GM12864 (cell line): ENCODE data around the gene MIA3.

Experiments
- DNase-seq: peaks from one replicate; pipeline ENCODE4 v3.0.0-alpha.2; 2011; ENCODE audit warnings: low read depth
- H3K4me3 ChIP-seq: 2 replicates; pipeline ENCODE4 v1.5.1; 2011; ENCODE audit warnings: mild to moderate bottlenecking, low read depth, low read length, control low read depth
- TF ChIP-seq, protein P1 (sequence below): IDR thresholded peaks from 2 replicates; pipeline ENCODE4 v1.5.1; 2011; ENCODE audit warnings: low read depth, mild to moderate bottlenecking, moderate library complexity, low read length, control low read depth, inconsistent platforms; ENCODE audit errors: missing control alignments

The MIA3 gene

DNA sequence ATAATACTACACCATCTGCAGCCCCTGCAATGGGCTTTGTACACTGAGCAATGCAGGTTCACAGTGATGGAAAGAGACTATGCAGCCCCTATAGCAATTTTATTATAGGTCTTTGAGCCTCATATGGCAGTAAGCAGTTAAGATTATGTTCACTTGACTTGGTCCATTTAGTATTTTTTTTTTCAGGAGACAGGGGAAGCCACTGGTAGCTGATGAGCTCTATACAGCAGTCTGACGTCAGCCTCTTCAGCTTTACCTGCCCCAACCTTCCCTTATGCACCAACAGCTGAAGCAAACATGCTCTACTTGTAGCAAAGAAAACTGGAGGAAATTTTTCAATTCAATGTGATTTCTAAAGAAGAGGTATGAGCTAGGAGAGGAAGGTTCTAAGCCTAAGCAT, 62.2 kb downstream of the MIA3 start:
- no peak overlapping the region for H3K4me3 ChIP-seq
- TF ChIP-seq, protein P1, sequence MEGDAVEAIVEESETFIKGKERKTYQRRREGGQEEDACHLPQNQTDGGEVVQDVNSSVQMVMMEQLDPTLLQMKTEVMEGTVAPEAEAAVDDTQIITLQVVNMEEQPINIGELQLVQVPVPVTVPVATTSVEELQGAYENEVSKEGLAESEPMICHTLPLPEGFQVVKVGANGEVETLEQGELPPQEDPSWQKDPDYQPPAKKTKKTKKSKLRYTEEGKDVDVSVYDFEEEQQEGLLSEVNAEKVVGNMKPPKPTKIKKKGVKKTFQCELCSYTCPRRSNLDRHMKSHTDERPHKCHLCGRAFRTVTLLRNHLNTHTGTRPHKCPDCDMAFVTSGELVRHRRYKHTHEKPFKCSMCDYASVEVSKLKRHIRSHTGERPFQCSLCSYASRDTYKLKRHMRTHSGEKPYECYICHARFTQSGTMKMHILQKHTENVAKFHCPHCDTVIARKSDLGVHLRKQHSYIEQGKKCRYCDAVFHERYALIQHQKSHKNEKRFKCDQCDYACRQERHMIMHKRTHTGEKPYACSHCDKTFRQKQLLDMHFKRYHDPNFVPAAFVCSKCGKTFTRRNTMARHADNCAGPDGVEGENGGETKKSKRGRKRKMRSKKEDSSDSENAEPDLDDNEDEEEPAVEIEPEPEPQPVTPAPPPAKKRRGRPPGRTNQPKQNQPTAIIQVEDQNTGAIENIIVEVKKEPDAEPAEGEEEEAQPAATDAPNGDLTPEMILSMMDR: no peak
- no peak for DNase-seq

DNA sequence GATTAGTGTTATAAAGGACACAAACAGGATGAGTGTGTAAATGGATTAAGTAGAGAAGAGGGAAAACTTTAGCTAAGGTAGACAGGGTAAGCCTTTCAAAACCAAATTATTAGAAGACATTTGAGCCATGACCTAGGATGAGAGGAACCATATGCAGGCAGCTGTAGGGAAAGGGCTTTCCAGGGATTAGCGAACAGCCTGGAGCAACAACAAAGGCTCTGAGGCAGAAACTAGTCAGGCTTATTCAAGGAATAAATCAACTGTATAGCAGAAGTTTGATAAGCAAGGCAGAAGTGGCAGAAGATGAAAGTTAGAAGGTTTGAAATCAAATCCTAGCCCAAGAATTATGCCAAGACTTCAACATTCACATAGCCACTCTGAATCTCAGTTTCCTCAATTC, 73.1 kb downstream of the MIA3 start:
- DNase-seq: no peak
- no peak overlapping the region for H3K4me3 ChIP-seq
- TF ChIP-seq, protein P1: no peak

DNA sequence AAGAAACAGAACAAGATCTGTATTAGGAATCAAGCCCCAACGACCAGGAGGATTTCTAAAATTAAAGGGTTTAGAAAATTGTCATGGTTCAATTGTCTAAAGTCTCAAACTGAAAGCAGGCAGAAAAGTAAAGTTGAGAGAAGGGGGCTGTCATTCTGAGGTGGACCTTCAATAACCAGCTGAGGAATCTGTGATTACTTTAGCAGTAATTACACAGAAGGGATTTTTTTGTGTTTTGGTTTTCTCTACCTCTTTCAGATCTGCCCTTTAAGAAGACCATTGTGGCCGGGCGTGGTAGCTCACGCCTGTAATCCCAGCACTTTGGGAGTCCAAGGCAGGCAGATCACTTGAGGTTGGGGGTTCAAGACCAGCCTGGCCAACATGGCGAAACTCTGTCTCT, 77.0 kb downstream of the MIA3 start:
- H3K4me3 ChIP-seq: no peak overlapping the region
- DNase-seq: no peak
- TF ChIP-seq, protein P1: no peak

DNA sequence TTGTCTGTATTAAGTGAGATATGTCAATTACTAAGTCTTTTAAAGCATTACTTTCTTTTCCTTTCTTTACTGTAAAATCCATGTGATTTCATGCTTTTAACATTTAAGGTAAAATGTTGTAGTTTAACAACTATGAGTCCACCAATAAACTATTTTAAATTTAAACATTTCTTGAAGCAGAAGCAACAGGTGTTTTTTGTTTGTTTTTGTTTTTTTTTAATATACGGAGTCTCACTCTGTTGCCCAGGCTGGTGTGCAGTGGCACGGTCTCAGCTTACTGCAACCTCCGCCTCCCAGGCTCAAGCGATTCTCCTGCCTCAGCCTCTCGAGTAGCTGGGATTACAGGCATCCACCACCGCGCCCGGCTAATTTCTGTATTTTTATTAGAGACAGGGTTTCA, 78.8 kb downstream of the MIA3 start:
- TF ChIP-seq, protein P1: no peak
- no peak overlapping the region for H3K4me3 ChIP-seq
- DNase-seq: no peak

DNA sequence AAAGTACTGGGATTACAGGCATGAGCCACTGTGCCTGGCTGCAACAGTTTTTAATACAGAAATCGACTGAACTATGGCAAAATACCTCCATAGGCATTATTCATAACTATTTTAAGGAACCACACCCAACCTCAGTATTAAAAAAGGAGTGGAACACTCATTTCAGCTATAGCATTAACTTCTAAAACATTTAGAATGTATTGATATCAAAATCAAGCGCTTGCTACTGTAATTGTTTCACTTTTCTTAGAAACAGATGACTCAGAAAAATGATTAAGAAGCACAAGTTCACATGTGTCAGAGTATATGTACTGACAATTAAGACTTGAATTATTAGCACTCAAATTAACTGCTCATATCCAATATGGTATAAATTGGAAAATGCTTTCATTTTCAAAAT, 79.3 kb downstream of the MIA3 start:
- no peak for DNase-seq
- TF ChIP-seq, protein P1: no peak

DNA sequence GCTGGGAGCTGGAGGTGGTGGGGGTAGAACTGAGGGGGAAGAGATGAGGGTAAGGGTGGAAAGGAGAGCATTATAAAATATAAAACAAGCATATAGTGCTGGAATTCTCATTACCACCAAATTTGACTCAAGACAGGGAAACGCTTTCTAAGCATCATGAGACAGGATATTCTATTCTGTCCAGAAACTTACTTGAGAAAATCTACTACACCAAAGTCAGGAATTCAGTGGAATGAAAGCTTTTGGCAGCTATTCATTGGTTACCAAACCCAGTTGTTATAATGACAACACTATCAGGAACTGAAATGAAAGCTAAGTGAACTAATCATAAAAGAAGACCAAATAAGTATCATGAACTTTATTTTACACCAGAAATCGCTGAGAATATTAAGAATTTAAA, 79.9 kb downstream of the MIA3 start:
- no peak overlapping the region for H3K4me3 ChIP-seq
- DNase-seq: no peak
- TF ChIP-seq, protein P1: no peak

More for the DNA sequence above, 79.3 kb downstream of the MIA3 start:
- no peak overlapping the region for H3K4me3 ChIP-seq

DNA sequence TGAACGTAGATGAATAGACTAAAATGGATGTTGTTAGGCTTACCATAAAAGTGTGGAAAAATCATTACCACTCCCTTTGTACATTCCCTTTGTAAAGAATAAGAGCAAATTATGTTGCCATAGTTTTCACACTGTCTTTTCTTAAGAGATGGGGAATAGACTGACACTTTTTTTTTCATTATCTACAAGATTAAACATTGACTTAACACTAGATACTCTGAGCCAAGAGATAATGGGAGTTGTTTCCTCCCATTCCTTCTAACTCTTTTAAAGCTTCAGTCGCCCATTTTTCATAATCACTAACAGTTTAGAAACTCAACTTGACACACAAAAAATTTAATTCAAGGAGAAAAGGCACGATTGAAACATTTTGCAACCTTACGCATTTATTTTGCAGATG, 84.3 kb downstream of the MIA3 start:
- TF ChIP-seq, protein P1: no peak
- no peak for DNase-seq
- no peak overlapping the region for H3K4me3 ChIP-seq
